ENCODE measurements around the gene CAVIN4.

- TF ChIP-seq POLR2AphosphoS5 (IDR thresholded peaks at IDR 0.05; ENCODE audit: borderline replicate concordance, low read depth, low read length) (no peak), EZH2 (IDR thresholded peaks at IDR 0.05) (no peak), FOXP2 (optimal IDR thresholded peaks at IDR 0.05; ENCODE audit: control extremely low read depth, extremely low read length, insufficient read depth) (no peak)
Observed at GRCh38 chr9:100534401-100534800, 43.5 kb upstream of the CAVIN4 start.
